ENCODE measurements around the gene PHYKPL. TPM values are rescaled to one million over a fixed set of nuclear protein-coding genes. Genes with fewer than 3 reads are reported as not detected.
A peak's percentile ranks its signal among the peaks of the same experiment; 100 is the strongest.

PHYKPL gene
- total RNA-seq, 1 experiment from 2014 or later = 112 TPM

GRCh38 chr5:178280631-178281030 is 48.0 kb upstream of the PHYKPL start:
- ChIA-PET CTCF (interaction anchor here (0.6 to 15.0 kb wide), 39 partner anchors 8 to 1350 kb away, joined by 3 to 266 read pairs (median 4); partner anchors contain the start of genes COL23A1 and ZNF354A), POLR2A (interaction anchor here (0.7 to 1.5 kb wide), 5 partner anchors 270 to 450 kb away, joined by 3 to 4 read pairs (median 3); partner anchors contain the start of gene ZNF354A)
- H3K9me3 Mint-ChIP-seq (ENCODE audit: unreplicated experiment) = peaks cover 12% of the 10 kb centered on the region
- intact Hi-C loops (cut with micrococcal nuclease) = loop anchor here (1.0 to 2.0 kb wide), 5 partner anchors 46 to 559 kb away; partner anchors contain the start of gene ZNF354A
- peak; percentile 11 for DNase-seq (ENCODE audit: unreplicated experiment)
- no peaks in the 10 kb centered on the region for H3K27me3 Mint-ChIP-seq (ENCODE audit: insufficient read depth, unreplicated experiment)
- no TSS peak for BruUV-seq (replicated peaks)
- no peak for TF ChIP-seq CTCF (IDR thresholded peaks at IDR 0.05; ENCODE audit: unreplicated experiment)
- H3K4me3 Mint-ChIP-seq (ENCODE audit: unreplicated experiment) = no peak overlapping the region
- no peaks in the 10 kb centered on the region for H3K36me3 Mint-ChIP-seq (ENCODE audit: insufficient read depth, unreplicated experiment)
- no peak overlapping the region for H3K27ac Mint-ChIP-seq (ENCODE audit: low read depth, unreplicated experiment)
- H3K4me1 Mint-ChIP-seq (ENCODE audit: insufficient read depth, unreplicated experiment) = peaks cover 30% of the 10 kb centered on the region

GRCh38 chr5:178279723-178280438 is 47.3 kb upstream of the PHYKPL start:
- intact Hi-C loops (cut with micrococcal nuclease) = loop anchor here (1.0 to 2.0 kb wide), 5 partner anchors 45 to 559 kb away; partner anchors contain the start of gene ZNF354A
- ChIA-PET CTCF (interaction anchor here (0.6 to 15.0 kb wide), 57 partner anchors 9 to 1351 kb away, joined by 3 to 266 read pairs (median 4); partner anchors contain the start of genes COL23A1 and ZNF354A), POLR2A (interaction anchor here (0.7 to 1.8 kb wide), 5 partner anchors 30 to 580 kb away, joined by 3 to 6 read pairs (median 4); partner anchors contain the start of genes ZNF354A and ZNF354B)
- H3K9me3 Mint-ChIP-seq (ENCODE audit: unreplicated experiment) = peaks cover 12% of the 10 kb centered on the region
- TF ChIP-seq CTCF (IDR thresholded peaks at IDR 0.05; ENCODE audit: unreplicated experiment) = peak; percentile 99
- BruUV-seq (replicated peaks) = no TSS peak
- no peaks in the 10 kb centered on the region for H3K27me3 Mint-ChIP-seq (ENCODE audit: insufficient read depth, unreplicated experiment)
- H3K27ac Mint-ChIP-seq (ENCODE audit: low read depth, unreplicated experiment) = no peak overlapping the region
- no peak overlapping the region for H3K4me3 Mint-ChIP-seq (ENCODE audit: unreplicated experiment)
- DNase-seq (ENCODE audit: unreplicated experiment) = peak; percentile 87
- H3K36me3 Mint-ChIP-seq (ENCODE audit: insufficient read depth, unreplicated experiment) = no peaks in the 10 kb centered on the region
- H3K4me1 Mint-ChIP-seq (ENCODE audit: insufficient read depth, unreplicated experiment) = peaks cover 30% of the 10 kb centered on the region

GRCh38 chr5:178279026-178279722 is 46.6 kb upstream of the PHYKPL start:
- peak; percentile 68 for DNase-seq (ENCODE audit: unreplicated experiment)
- Mint-ChIP-seq H3K36me3 (ENCODE audit: insufficient read depth, unreplicated experiment) (no peaks in the 10 kb centered on the region), H3K27me3 (ENCODE audit: insufficient read depth, unreplicated experiment) (no peaks in the 10 kb centered on the region), H3K4me1 (ENCODE audit: insufficient read depth, unreplicated experiment) (peaks cover 32% of the 10 kb centered on the region), H3K4me3 (ENCODE audit: unreplicated experiment) (no peak overlapping the region), H3K27ac (ENCODE audit: low read depth, unreplicated experiment) (no peak overlapping the region), H3K9me3 (ENCODE audit: unreplicated experiment) (peaks cover 11% of the 10 kb centered on the region)
- ChIA-PET POLR2A (interaction anchor here (0.5 to 1.8 kb wide), 9 partner anchors 14 to 580 kb away, joined by 3 to 6 read pairs (median 3); partner anchors contain the start of genes HNRNPAB, ZNF354A and ZNF354B), CTCF (interaction anchor here (0.6 to 15.0 kb wide), 45 partner anchors 10 to 1214 kb away, joined by 3 to 266 read pairs (median 4); no protein-coding TSS in a partner anchor)
- intact Hi-C loops (cut with micrococcal nuclease) = no loop called here
- no TSS peak for BruUV-seq (replicated peaks)
- TF ChIP-seq CTCF (IDR thresholded peaks at IDR 0.05; ENCODE audit: unreplicated experiment) = no peak

Measured in MCF 10A (cell line).